Hepatocyte (in vitro differentiated cells): ENCODE data around the gene TMEM156.

ENCODE experiments used
- EZH2 ChIP-seq: fragments of 200-600 bp; sonication (generic); IDR thresholded peaks from 2 replicates; pipeline ENCODE4 v1.6.1; 2016; ENCODE audit warnings: antibody characterized with exemption, mild to moderate bottlenecking, borderline replicate concordance
- EZH2phosphoT487 ChIP-seq: fragments of 200-600 bp; sonication (generic); IDR thresholded peaks from one replicate; pipeline ENCODE4 v1.6.1; 2018; ENCODE audit warnings: antibody characterized with exemption, mild to moderate bottlenecking, low read depth, moderate library complexity; ENCODE audit not compliant: unreplicated experiment, severe bottlenecking
- TF ChIP-seq, protein P1 (sequence below): fragments of 200-600 bp; sonication (generic); IDR thresholded peaks from 2 replicates; pipeline ENCODE4 v1.5.1; 2016; ENCODE audit warnings: antibody characterized with exemption, mild to moderate bottlenecking; ENCODE audit not compliant: poor library complexity

- TF ChIP-seq EZH2phosphoT487 (no peak), EZH2 (no peak)
- TF ChIP-seq, protein P1, sequence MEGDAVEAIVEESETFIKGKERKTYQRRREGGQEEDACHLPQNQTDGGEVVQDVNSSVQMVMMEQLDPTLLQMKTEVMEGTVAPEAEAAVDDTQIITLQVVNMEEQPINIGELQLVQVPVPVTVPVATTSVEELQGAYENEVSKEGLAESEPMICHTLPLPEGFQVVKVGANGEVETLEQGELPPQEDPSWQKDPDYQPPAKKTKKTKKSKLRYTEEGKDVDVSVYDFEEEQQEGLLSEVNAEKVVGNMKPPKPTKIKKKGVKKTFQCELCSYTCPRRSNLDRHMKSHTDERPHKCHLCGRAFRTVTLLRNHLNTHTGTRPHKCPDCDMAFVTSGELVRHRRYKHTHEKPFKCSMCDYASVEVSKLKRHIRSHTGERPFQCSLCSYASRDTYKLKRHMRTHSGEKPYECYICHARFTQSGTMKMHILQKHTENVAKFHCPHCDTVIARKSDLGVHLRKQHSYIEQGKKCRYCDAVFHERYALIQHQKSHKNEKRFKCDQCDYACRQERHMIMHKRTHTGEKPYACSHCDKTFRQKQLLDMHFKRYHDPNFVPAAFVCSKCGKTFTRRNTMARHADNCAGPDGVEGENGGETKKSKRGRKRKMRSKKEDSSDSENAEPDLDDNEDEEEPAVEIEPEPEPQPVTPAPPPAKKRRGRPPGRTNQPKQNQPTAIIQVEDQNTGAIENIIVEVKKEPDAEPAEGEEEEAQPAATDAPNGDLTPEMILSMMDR, result no peak
Observed at GRCh38 chr4:39042366-39042765, 10.2 kb upstream of the TMEM156 start.
